ENCODE measurements around the gene POLR1E.

POLR1E gene

GRCh38 chr9:37485389-37486255 is at the start of gene POLR1E:
Gene POLR1E (plus strand): TSS chr9:37485948. CDS start chr9:37486048, 100 bp downstream.
- FAIRE-seq = no peak

GRCh38 chr9:37436540-37436939 is 49.2 kb upstream of the POLR1E start:
- no peak for FAIRE-seq

- FAIRE-seq = no peak
Observed at GRCh38 chr9:37437010-37437409, 48.7 kb upstream of the POLR1E start.

- no peak for FAIRE-seq
Observed at GRCh38 chr9:37437621-37438020, 48.1 kb upstream of the POLR1E start.

- no peak for FAIRE-seq
Observed at GRCh38 chr9:37438359-37438758, 47.4 kb upstream of the POLR1E start.

- FAIRE-seq = no peak
Observed at GRCh38 chr9:37441776-37442370, 43.9 kb upstream of the POLR1E start.

GRCh38 chr9:37442556-37442955 is 43.2 kb upstream of the POLR1E start:
- FAIRE-seq = no peak

GRCh38 chr9:37443566-37443965 is 42.2 kb upstream of the POLR1E start:
- FAIRE-seq = no peak

- FAIRE-seq = no peak
Observed at GRCh38 chr9:37444890-37445289, 40.9 kb upstream of the POLR1E start.

GRCh38 chr9:37445832-37446231 is 39.9 kb upstream of the POLR1E start:
- FAIRE-seq = no peak

- no peak for FAIRE-seq
Observed at GRCh38 chr9:37446401-37446800, 39.3 kb upstream of the POLR1E start.

GRCh38 chr9:37447111-37447510 is 38.6 kb upstream of the POLR1E start:
- FAIRE-seq = no peak

- FAIRE-seq = no peak
Observed at GRCh38 chr9:37449862-37450632, 35.7 kb upstream of the POLR1E start.

- FAIRE-seq = no peak
Observed at GRCh38 chr9:37451628-37452027, 34.1 kb upstream of the POLR1E start.

GRCh38 chr9:37452611-37453010 is 33.1 kb upstream of the POLR1E start:
- FAIRE-seq = no peak

- FAIRE-seq = no peak
Observed at GRCh38 chr9:37453827-37454226, 31.9 kb upstream of the POLR1E start.

- FAIRE-seq = no peak
Observed at GRCh38 chr9:37454238-37454637, 31.5 kb upstream of the POLR1E start.

- FAIRE-seq = no peak
Observed at GRCh38 chr9:37455884-37456647, 29.7 kb upstream of the POLR1E start.

- no peak for FAIRE-seq
Observed at GRCh38 chr9:37456817-37457216, 28.9 kb upstream of the POLR1E start.

- no peak for FAIRE-seq
Observed at GRCh38 chr9:37464006-37464405, 21.7 kb upstream of the POLR1E start.

GRCh38 chr9:37464426-37465248 is 21.1 kb upstream of the POLR1E start:
- no peak for FAIRE-seq

Measured in colon (tissue), 2 donors.